ENCODE results near the gene ENOX1. TPM values are rescaled to one million over a fixed set of nuclear protein-coding genes. Genes with fewer than 3 reads are reported as not detected.

The ENOX1 gene
- total and polyA plus RNA-seq, 2 of the 13 experiments (the other 11 are each of a cell fraction or from before 2014, with no cell fraction given): not detected

GRCh38 chr13:43272851-43273250 lies 513.9 kb downstream of the ENOX1 start:
- in situ Hi-C loops (cut with HindIII; ENCODE audit: extremely low pct_ligation_motif_present, low pct_unique_long_range_greater_than_20kb) (no loop called here), intact Hi-C loops (cut with micrococcal nuclease; ENCODE audit: unreplicated experiment) (no loop called here)
- H3K4me1 ChIP-seq (ENCODE audit: insufficient read depth, low read length): peaks cover 10% of the 10 kb centered on the region; the same call in 1 of the 2 replicates
- BruUV-seq (replicated peaks): no TSS peak
- DNase-seq (ENCODE audit: low spot score) (no peak), FAIRE-seq (no peak), ATAC-seq (no peak)
- H3K27ac ChIP-seq (ENCODE audit: extremely low read length, insufficient read depth, low read length): no peak overlapping the region
- no peaks in the 10 kb centered on the region for H4K20me1 ChIP-seq (ENCODE audit: insufficient read depth, low read length)
- no peaks in the 10 kb centered on the region for H3K36me3 ChIP-seq (replicated peaks in 1 of 2; ENCODE audit: control insufficient read depth in 1 of 2, insufficient read depth in 2 of 2, low read length in 2 of 2)
- H3K4me3 ChIP-seq (replicated peaks in 1 of 3; ENCODE audit: insufficient read depth in 1 of 3, low read depth in 2 of 3, low read length in 3 of 3): no peak overlapping the region
- ChIA-PET POLR2A (no interaction called here), CTCF (ENCODE audit: low intra/inter-chr PET ratio, low total read pairs) (no interaction called here)
- no peak overlapping the region for H3K9ac ChIP-seq (ENCODE audit: insufficient read depth, low read depth, low read length)
- no peaks in the 10 kb centered on the region for H3K9me3 ChIP-seq (ENCODE audit: low read length)
- 9% methylated on average over 5 of the region's 5 CpGs for WGBS (ENCODE audit: low lambda C conversion rate)
- no peak overlapping the region for H3K4me2 ChIP-seq (ENCODE audit: low read depth, low read length)
- H3K79me2 ChIP-seq (ENCODE audit: insufficient read depth, low read length): no peaks in the 10 kb centered on the region
- H3K27me3 ChIP-seq (ENCODE audit: control insufficient read depth in 1 of 2, insufficient read depth in 2 of 2, low read length in 2 of 2): no peaks in the 10 kb centered on the region
- TF ChIP-seq GMEB2 (CRISPR knock-in tag; IDR thresholded peaks at IDR 0.05; ENCODE audit: low read depth) (no peak), HOXD1 (CRISPR knock-in tag; IDR thresholded peaks at IDR 0.05) (no peak), ARID5B (CRISPR knock-in tag; IDR thresholded peaks at IDR 0.05) (no peak), CCDC6 (CRISPR knock-in tag; IDR thresholded peaks at IDR 0.05) (no peak), FOXO1 (CRISPR knock-in tag; IDR thresholded peaks at IDR 0.05) (no peak), ZNF253 (CRISPR knock-in tag; IDR thresholded peaks at IDR 0.05; ENCODE audit: borderline replicate concordance) (no peak)
- no peak overlapping the region for H2AFZ ChIP-seq (ENCODE audit: low read length)

All from HepG2 (cell line).